Testis (tissue), 3 donors: ENCODE results near the gene FCRL5. TPM values are rescaled to one million over a fixed set of nuclear protein-coding genes. Genes with fewer than 3 reads are reported as not detected.

Experiments used
- DNase-seq: peaks from one replicate; pipeline ENCODE4 v3.0.0-alpha.2; 2019
- H3K27ac ChIP-seq, 2 donors: fragments of 200-600 bp; sonication (generic); one replicate each; pipeline ENCODE4 v1.5.1; 2019
- H3K27me3 ChIP-seq: fragments of 200-600 bp; sonication (generic); one replicate; pipeline ENCODE4 v1.5.1; 2019
- H3K36me3 ChIP-seq: fragments of 200-600 bp; sonication (generic); one replicate; pipeline ENCODE4 v1.5.1; 2017; ENCODE audit warnings: low read depth; ENCODE audit errors: missing control alignments
- H3K4me1 ChIP-seq: fragments of 200-600 bp; sonication (generic); one replicate; pipeline ENCODE4 v1.5.1; 2019
- H3K4me3 ChIP-seq, 2 donors: fragments of 200-600 bp; sonication (generic); one replicate each; pipeline ENCODE4 v1.5.1; 2017 to 2019
- H3K9me3 ChIP-seq: fragments of 200-600 bp; sonication (generic); one replicate; pipeline ENCODE4 v1.5.1; 2017
- POLR2A ChIP-seq: fragments of 450-650 bp; IDR thresholded peaks from one replicate; pipeline ENCODE4 v1.6.1; 2017; ENCODE audit warnings: antibody characterized with exemption, mild to moderate bottlenecking, moderate library complexity
- WGBS, 2 donors: methylation state at CpG; one replicate each; pipeline ENCODE4 v1.1.5; 2018; 5-methylcytosine and 5-hydroxymethylcytosine counted together
- intact Hi-C: fragments of 100-400 bp; cut with DNase I; formaldehyde crosslinking; loops from one replicate; pipeline ENCODE4 v1.15.1; 2023; ENCODE audit warnings: low total_unique reads
- polyA plus RNA-seq: library from polyadenylated mRNA; stranded (reverse); fragments of 350-450 nt; fragmentation: Illumina TruSeq; extraction: RNeasy Lipid Tissue Mini Kit (QIAGEN cat#74804); gene quantifications from one replicate; pipeline ENCODE4 v1.2.3, GENCODE V29; 2014; ENCODE audit warnings: low read depth, low replicate concordance; ENCODE audit not compliant: insufficient read depth
- total RNA-seq, 2 donors: library from RNA; depleted of rRNA; stranded (reverse); fragments of >200 nt; gene quantifications; one replicate each; pipeline ENCODE4 v1.2.3, GENCODE V29; 2016
- TF ChIP-seq, protein P1 (sequence below), 3 experiments: fragments of 450-650 bp in 2 of 3; fragments of 200-600 bp in 1 of 3; sonication (generic) in 1 of 3; IDR thresholded peaks; one replicate each; pipeline ENCODE4 v1.5.1; 2016 to 2019; ENCODE audit warnings: antibody characterized with exemption in 3 of 3, mild to moderate bottlenecking in 2 of 3, moderate library complexity in 1 of 3

FCRL5 gene
- total and polyA plus RNA-seq, 3 donors from 2014 or later, result 1.1 to 3.9 (median 1.6) TPM

DNA sequence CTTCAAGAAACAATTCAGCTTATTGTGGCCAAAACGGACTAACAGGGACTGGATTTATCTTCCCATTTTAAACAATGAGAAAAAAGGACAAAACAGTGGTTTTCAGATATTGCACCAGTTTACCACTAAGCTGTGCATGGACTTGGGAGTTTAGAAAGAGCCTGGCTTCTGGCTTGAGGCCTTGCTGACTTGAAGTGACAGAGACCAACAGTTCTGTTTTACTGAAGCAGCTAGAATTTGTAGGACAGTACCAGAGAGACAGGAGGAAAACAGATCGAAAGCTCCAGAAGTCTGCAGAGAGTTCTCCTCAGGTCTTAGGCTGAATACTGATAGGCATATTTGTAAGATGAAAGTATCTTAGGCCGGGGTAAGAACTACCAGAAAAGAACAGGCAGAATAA, 25.1 kb upstream of the FCRL5 start:
- no peak overlapping the region for H3K27ac ChIP-seq
- WGBS, 2 donors, result 87 to 90% methylated on average over 3 of the region's 3 CpGs
- TF ChIP-seq, protein P1, sequence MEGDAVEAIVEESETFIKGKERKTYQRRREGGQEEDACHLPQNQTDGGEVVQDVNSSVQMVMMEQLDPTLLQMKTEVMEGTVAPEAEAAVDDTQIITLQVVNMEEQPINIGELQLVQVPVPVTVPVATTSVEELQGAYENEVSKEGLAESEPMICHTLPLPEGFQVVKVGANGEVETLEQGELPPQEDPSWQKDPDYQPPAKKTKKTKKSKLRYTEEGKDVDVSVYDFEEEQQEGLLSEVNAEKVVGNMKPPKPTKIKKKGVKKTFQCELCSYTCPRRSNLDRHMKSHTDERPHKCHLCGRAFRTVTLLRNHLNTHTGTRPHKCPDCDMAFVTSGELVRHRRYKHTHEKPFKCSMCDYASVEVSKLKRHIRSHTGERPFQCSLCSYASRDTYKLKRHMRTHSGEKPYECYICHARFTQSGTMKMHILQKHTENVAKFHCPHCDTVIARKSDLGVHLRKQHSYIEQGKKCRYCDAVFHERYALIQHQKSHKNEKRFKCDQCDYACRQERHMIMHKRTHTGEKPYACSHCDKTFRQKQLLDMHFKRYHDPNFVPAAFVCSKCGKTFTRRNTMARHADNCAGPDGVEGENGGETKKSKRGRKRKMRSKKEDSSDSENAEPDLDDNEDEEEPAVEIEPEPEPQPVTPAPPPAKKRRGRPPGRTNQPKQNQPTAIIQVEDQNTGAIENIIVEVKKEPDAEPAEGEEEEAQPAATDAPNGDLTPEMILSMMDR (IDR thresholded peaks at IDR 0.05), result no peak
- TF ChIP-seq POLR2A, result no peak
- H3K9me3 ChIP-seq, result no peaks in the 10 kb centered on the region
- DNase-seq, result no peak
- no peaks in the 10 kb centered on the region for H3K27me3 ChIP-seq
- intact Hi-C loops, result no loop called here
- H3K4me1 ChIP-seq, result no peaks in the 10 kb centered on the region
- H3K36me3 ChIP-seq, result no peaks in the 10 kb centered on the region
- no peak overlapping the region for H3K4me3 ChIP-seq

DNA sequence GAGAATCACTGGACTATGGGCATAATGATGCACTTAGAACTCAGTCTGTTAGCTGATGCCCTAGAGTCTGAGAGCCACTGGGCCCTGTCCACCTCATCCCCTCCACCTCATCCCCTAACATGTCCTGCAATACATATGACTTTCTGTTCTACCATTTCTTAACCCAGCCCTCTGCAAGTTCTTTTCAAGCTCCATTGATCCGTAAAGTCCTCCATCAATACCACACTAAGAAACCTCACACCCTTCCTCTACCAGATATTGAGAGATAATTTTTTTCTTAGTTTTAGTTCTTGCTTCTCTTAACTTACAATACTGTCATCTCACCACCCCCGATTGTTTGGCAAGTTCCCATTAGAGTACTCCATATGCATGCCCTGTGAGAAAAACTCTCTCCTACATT, 23.4 kb upstream of the FCRL5 start:
- intact Hi-C loops, result no loop called here
- TF ChIP-seq POLR2A, result no peak
- TF ChIP-seq, protein P1 (IDR thresholded peaks at IDR 0.05), result no peak
- Histone ChIP-seq H3K36me3 (no peaks in the 10 kb centered on the region), H3K9me3 (no peaks in the 10 kb centered on the region), H3K4me1 (no peaks in the 10 kb centered on the region), H3K27me3 (no peaks in the 10 kb centered on the region), H3K4me3 (no peak overlapping the region), H3K27ac (no peak overlapping the region)
- WGBS, 2 donors, result 90 to 93% methylated on average over 2 of the region's 2 CpGs
- no peak for DNase-seq

DNA sequence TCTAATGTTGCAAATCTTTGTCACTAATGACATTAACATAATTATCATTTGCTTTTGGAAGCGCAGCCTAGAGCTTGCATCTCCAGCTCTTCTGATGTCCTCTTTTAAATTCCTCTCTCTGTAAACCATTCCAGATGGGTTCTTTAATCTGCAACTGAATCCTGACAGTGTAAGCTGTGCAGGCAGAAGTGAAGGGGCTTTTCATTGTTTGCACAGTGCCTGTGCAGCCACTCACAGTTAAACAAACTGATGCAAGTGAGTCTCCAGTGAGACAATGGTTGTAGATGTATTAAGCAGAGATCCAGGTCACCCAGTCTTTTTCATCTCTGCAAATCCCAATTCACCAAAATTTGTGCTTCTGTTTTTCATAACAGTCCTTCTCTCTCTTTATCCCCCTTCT, 22.5 kb upstream of the FCRL5 start:
- no peak for TF ChIP-seq POLR2A
- TF ChIP-seq, protein P1 (IDR thresholded peaks at IDR 0.05), result no peak
- no peak for DNase-seq
- H3K4me3 ChIP-seq, result no peak overlapping the region
- H3K9me3 ChIP-seq, result no peaks in the 10 kb centered on the region
- no peaks in the 10 kb centered on the region for H3K36me3 ChIP-seq
- H3K27me3 ChIP-seq, result no peaks in the 10 kb centered on the region
- intact Hi-C loops, result no loop called here
- H3K4me1 ChIP-seq, result no peaks in the 10 kb centered on the region
- no peak overlapping the region for H3K27ac ChIP-seq
- WGBS, 2 donors, result 89 to 92% methylated on average over 1 of the region's 1 CpG

DNA sequence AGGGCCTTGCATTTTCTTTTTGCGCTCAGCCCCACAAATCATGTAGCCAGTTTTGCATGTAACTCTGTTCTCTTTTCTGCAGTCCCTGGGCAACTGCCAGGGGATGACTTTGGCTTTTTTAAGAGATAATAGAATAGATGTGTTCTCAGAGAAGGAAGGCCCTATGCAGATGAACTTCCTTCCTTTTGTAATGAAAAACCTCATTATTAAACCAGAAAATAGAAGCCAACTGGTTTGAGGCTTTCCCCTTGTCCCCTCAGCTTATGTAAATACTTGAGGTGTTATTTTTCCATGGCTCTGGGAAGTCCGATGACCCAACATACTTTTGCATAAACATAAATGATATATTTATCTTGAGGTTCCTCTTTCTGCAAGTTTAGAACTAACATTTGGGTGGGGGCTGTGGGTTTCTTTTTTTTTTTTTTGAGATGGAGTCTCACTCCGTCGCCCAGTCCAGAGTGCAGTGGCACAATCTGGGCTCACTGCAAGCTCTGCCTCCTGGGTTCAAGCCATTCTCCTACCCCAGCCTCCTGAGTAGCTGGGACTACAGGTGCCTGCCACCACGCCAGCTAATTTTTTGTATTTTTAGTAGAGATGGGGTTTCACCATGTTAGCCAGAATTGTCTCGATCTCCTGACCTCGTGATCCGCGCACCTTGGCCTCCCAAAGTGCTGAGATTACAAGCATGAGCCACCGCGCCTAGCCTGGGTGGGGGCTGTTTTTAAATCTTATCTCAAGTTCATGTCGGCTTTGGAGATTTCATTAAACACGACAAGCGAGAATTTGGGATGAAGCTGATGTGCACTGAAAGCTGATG, 14.4 kb upstream of the FCRL5 start:
- H3K4me3 ChIP-seq, result no peak overlapping the region
- no peak for TF ChIP-seq POLR2A
- TF ChIP-seq, protein P1 (IDR thresholded peaks at IDR 0.05), result no peak
- WGBS, 2 donors, result 81 to 86% methylated on average over 14 of the region's 14 CpGs
- intact Hi-C loops, result no loop called here
- no peaks in the 10 kb centered on the region for H3K36me3 ChIP-seq
- no peak for DNase-seq
- H3K27ac ChIP-seq, result no peak overlapping the region
- no peaks in the 10 kb centered on the region for H3K9me3 ChIP-seq
- H3K4me1 ChIP-seq, result no peaks in the 10 kb centered on the region
- no peaks in the 10 kb centered on the region for H3K27me3 ChIP-seq

DNA sequence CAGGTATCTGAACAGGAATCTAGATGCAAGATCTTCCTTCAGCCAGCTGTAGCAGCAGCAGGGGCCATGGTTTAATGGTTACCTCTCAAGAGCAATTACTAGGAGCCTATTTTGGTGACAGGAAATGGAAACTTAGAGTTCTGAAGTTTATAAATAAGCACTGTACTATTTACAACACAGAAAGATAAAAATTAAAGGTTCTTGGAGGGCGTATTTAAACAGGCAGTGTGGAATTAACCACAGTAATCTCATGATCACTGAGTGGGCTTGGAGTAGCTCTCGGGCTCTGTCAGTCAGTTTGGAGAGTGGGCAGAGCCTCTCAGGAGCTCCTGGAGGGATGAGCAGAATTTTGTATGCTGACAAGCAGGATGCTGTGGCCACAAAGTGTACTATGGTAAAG, 10.2 kb upstream of the FCRL5 start:
- 56 to 62% methylated on average over 2 of the region's 2 CpGs for WGBS, 2 donors
- Histone ChIP-seq H3K27me3 (no peaks in the 10 kb centered on the region), H3K4me1 (no peaks in the 10 kb centered on the region), H3K9me3 (no peaks in the 10 kb centered on the region), H3K27ac (no peak overlapping the region), H3K36me3 (no peaks in the 10 kb centered on the region), H3K4me3 (no peak overlapping the region)
- TF ChIP-seq, protein P1 (IDR thresholded peaks at IDR 0.05), result no peak
- no peak for TF ChIP-seq POLR2A
- intact Hi-C loops, result no loop called here
- DNase-seq, result no peak
